Measurements from ENCODE around the gene RAET1G.
"Not testable (repeated sequence)": the region's sequence is repeated elsewhere in the genome, so short reads cannot be mapped to it uniquely, and the experiment has no call there.

Gene RAET1G

DNA sequence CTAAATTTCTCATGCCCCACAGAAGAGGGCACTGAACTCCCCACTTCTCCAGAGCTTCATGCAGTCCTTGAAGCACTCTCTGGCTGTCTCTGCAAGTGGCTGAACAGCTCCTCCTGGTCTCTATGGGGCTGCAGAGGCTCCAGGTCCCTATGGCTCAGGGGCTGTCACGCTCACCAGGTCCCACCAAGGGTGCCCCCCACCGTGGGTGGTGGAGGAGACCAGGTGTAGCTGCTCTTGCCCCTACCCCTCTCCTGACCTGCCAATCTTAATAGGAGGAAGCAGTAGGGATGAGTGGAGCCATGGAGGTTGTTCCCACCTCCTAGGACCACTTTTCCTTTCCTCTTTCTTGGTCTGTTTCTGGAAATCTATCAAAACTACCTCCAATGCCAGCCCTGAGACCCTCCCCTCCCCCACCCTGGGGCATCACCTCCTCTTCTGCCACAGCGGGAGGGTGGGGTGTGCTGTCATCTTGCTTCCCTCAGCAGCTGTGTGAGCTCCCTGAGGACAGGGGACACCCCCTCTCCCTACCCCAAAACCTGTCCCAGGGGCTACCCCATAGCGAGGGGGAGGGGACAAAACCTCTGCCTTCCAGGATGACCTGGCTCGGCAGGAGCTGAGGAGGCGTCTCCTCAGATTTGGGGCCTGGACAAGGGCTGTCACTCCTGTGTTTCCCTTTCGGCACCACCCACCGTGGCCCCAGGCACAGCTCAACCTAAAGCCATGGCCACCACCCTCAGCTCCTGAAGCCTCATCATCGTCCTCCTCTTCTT lies 13.0 kb downstream of the RAET1G start:
- no peak overlapping the region for H2AFZ ChIP-seq (ENCODE audit: low read depth, low read length)
- no peaks in the 10 kb centered on the region for H3K4me1 ChIP-seq (ENCODE audit: insufficient read depth, low read length)
- peaks cover 6% of the 10 kb centered on the region for H3K9me3 ChIP-seq (ENCODE audit: low read length)
- H3K27me3 ChIP-seq (ENCODE audit: insufficient read depth, low read length), result peaks cover 3% of the 10 kb centered on the region
- no peak overlapping the region for H3K4me3 ChIP-seq (ENCODE audit: low read length)
- no peaks in the 10 kb centered on the region for H3K36me3 ChIP-seq (ENCODE audit: insufficient read depth, low read length)

DNA sequence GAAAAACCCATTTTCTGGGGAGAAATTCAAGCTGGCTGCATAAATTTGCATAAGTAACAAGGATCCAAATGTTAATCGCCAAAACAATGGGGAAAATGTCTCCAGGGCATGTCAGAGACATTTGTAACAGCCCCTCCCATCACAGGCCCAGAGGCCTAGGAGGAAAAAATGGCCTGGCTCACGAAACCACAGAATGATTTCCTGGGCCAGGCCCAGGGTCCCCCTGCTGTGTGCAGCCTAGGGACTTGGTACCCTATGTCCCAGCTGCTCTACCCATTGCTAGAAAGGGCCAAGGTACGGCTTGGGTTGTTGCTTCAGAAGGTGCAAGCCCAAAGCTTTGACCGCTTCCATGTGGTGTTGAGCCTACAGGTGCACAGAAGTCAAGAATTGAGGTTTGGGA lies 14.4 kb downstream of the RAET1G start:
- H3K4me1 ChIP-seq (ENCODE audit: insufficient read depth, low read length); H3K36me3 ChIP-seq (ENCODE audit: insufficient read depth, low read length); H3K27me3 ChIP-seq (ENCODE audit: insufficient read depth, low read length); H2AFZ ChIP-seq (ENCODE audit: low read depth, low read length); H3K9me3 ChIP-seq (ENCODE audit: low read length); H3K4me3 ChIP-seq (ENCODE audit: low read length): not testable (repeated sequence)

GRCh38 chr6:149907317-149907716 lies 15.6 kb downstream of the RAET1G start:
- H3K27me3 ChIP-seq (ENCODE audit: insufficient read depth, low read length), result peaks cover 3% of the 10 kb centered on the region
- H3K4me3 ChIP-seq (ENCODE audit: low read length), result no peak overlapping the region
- H3K9me3 ChIP-seq (ENCODE audit: low read length), result peaks cover 6% of the 10 kb centered on the region
- H2AFZ ChIP-seq (ENCODE audit: low read depth, low read length), result no peak overlapping the region
- no peaks in the 10 kb centered on the region for H3K36me3 ChIP-seq (ENCODE audit: insufficient read depth, low read length)
- no peaks in the 10 kb centered on the region for H3K4me1 ChIP-seq (ENCODE audit: insufficient read depth, low read length)

DNA sequence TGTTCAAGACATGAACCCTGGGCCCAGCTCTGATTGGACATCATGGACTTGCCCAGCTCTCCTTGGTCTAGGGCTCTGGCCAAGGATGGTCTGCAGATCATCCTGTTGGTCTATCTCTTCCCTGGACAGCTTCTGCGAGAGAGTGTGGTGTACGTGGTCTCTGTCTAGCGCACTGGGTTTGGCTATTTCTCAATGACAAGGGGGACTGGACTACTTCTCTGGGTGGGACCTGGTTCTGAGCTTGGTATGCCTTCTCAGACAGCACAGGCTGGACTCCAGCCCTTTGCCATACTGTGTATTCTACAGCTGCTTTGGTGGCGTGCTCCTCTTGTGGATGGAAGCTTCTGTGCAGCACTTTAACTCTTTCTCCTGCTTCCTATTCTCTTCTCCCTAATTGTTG lies 16.5 kb downstream of the RAET1G start:
- Histone ChIP-seq H3K9me3 (ENCODE audit: low read length) (peaks cover 6% of the 10 kb centered on the region), H3K36me3 (ENCODE audit: insufficient read depth, low read length) (no peaks in the 10 kb centered on the region), H3K4me1 (ENCODE audit: insufficient read depth, low read length) (no peaks in the 10 kb centered on the region), H2AFZ (ENCODE audit: low read depth, low read length) (no peak overlapping the region), H3K4me3 (ENCODE audit: low read length) (no peak overlapping the region), H3K27me3 (ENCODE audit: insufficient read depth, low read length) (peaks cover 3% of the 10 kb centered on the region)

- Histone ChIP-seq H3K36me3 (ENCODE audit: insufficient read depth, low read length) (no peaks in the 10 kb centered on the region), H3K9me3 (ENCODE audit: low read length) (peaks cover 6% of the 10 kb centered on the region), H3K4me3 (ENCODE audit: low read length) (no peak overlapping the region), H3K4me1 (ENCODE audit: insufficient read depth, low read length) (no peaks in the 10 kb centered on the region), H3K27me3 (ENCODE audit: insufficient read depth, low read length) (peaks cover 3% of the 10 kb centered on the region), H2AFZ (ENCODE audit: low read depth, low read length) (no peak overlapping the region)
Observed at GRCh38 chr6:149905911-149906371, 17.0 kb downstream of the RAET1G start.

GRCh38 chr6:149905371-149905910 lies 17.5 kb downstream of the RAET1G start:
- peaks cover 6% of the 10 kb centered on the region for H3K9me3 ChIP-seq (ENCODE audit: low read length)
- no peak overlapping the region for H3K4me3 ChIP-seq (ENCODE audit: low read length)
- H2AFZ ChIP-seq (ENCODE audit: low read depth, low read length), result no peak overlapping the region
- no peaks in the 10 kb centered on the region for H3K4me1 ChIP-seq (ENCODE audit: insufficient read depth, low read length)
- H3K27me3 ChIP-seq (ENCODE audit: insufficient read depth, low read length), result peaks cover 3% of the 10 kb centered on the region
- no peaks in the 10 kb centered on the region for H3K36me3 ChIP-seq (ENCODE audit: insufficient read depth, low read length)

- Histone ChIP-seq H2AFZ (ENCODE audit: low read depth, low read length) (no peak overlapping the region), H3K36me3 (ENCODE audit: insufficient read depth, low read length) (no peaks in the 10 kb centered on the region), H3K4me1 (ENCODE audit: insufficient read depth, low read length) (no peaks in the 10 kb centered on the region), H3K9me3 (ENCODE audit: low read length) (peaks cover 6% of the 10 kb centered on the region), H3K27me3 (ENCODE audit: insufficient read depth, low read length) (peaks cover 3% of the 10 kb centered on the region), H3K4me3 (ENCODE audit: low read length) (no peak overlapping the region)
Observed at GRCh38 chr6:149904661-149905370, 18.1 kb downstream of the RAET1G start.

GRCh38 chr6:149903938-149904611 lies 18.8 kb downstream of the RAET1G start:
- H3K4me3 ChIP-seq (ENCODE audit: low read length), result no peak overlapping the region
- no peaks in the 10 kb centered on the region for H3K4me1 ChIP-seq (ENCODE audit: insufficient read depth, low read length)
- no peak overlapping the region for H2AFZ ChIP-seq (ENCODE audit: low read depth, low read length)
- peaks cover 3% of the 10 kb centered on the region for H3K27me3 ChIP-seq (ENCODE audit: insufficient read depth, low read length)
- peaks cover 6% of the 10 kb centered on the region for H3K9me3 ChIP-seq (ENCODE audit: low read length)
- no peaks in the 10 kb centered on the region for H3K36me3 ChIP-seq (ENCODE audit: insufficient read depth, low read length)

DNA sequence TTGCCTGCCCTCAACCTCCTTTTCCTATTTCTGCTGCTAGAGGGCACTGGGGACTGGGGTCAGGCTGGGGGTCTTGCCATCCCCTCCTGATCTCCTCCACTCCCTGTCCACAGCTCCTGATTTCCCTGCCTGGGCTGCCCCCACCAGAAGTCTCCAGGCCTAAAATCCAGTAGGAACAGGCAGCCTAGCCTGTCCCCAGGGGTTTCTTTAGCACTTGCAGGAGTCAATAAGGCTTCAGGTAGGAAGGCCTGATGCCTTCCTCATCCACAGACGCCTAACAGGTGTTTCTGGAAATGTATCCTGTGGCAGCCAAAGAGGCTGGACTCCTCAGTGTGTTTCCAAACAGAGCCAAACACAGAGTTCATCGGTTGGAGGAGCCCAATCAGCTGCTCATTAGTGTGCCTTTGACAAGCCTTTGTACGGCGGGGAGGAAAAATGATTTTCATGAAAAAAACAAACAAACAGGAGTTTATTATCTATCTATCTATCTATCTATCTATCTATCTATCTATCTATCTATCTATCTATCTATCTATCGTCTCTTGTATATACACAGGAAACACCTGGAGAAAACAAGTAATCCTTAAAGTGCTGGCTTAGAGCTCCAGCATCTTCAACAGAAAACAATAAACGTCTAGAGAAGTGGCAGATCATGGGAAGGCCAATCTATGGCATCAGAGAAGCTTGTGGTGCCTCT lies 21.3 kb downstream of the RAET1G start:
- H3K36me3 ChIP-seq (ENCODE audit: insufficient read depth, low read length), result no peaks in the 10 kb centered on the region
- no peak overlapping the region for H2AFZ ChIP-seq (ENCODE audit: low read depth, low read length)
- H3K4me3 ChIP-seq (ENCODE audit: low read length), result no peak overlapping the region
- H3K27me3 ChIP-seq (ENCODE audit: insufficient read depth, low read length), result peaks cover 3% of the 10 kb centered on the region
- H3K9me3 ChIP-seq (ENCODE audit: low read length), result no peaks in the 10 kb centered on the region
- no peaks in the 10 kb centered on the region for H3K4me1 ChIP-seq (ENCODE audit: insufficient read depth, low read length)

DNA sequence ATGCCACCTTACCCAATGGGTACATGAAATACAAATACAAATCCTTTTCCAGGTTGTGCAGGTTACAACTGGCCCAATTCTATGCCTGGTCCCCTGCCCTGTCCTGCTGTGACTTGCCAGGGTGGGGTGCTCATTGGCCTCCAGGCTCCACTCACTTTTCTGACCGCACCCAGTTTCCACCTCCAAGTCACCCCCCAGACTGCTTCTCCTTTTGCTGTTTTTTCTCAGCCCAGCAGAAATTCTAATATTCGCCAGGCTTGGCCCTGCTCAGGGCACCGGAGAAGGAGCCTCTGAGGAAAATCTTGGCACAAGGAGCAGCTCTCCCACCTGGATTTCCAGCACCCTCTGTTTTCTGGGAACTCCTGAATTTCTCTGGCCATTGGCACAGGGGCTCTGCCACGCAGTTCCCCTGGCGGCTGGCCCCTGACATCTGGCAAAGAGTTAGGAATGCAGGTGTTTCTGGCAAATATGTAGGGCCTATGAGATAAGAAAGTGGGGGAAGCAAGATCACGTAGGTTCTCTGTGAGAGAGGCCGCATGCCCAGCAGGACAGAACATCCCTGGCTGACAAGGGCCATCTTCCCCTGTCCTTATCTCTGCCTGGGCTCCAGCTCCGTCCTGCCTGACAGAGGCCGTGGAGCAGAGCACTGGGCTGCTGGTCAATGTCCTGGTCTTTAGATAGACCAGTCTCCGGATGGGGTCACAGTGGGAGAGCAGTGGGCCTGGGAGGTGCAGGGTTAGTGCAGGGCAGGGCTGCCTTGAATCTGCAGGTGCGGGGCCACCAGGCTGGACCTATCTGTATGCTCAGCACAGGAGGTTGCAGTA lies 22.1 kb downstream of the RAET1G start:
- Histone ChIP-seq H3K9me3 (ENCODE audit: low read length) (no peaks in the 10 kb centered on the region), H3K4me3 (ENCODE audit: low read length) (no peak overlapping the region), H3K36me3 (ENCODE audit: insufficient read depth, low read length) (no peaks in the 10 kb centered on the region), H3K4me1 (ENCODE audit: insufficient read depth, low read length) (no peaks in the 10 kb centered on the region), H2AFZ (ENCODE audit: low read depth, low read length) (no peak overlapping the region), H3K27me3 (ENCODE audit: insufficient read depth, low read length) (peaks cover 2% of the 10 kb centered on the region)

DNA sequence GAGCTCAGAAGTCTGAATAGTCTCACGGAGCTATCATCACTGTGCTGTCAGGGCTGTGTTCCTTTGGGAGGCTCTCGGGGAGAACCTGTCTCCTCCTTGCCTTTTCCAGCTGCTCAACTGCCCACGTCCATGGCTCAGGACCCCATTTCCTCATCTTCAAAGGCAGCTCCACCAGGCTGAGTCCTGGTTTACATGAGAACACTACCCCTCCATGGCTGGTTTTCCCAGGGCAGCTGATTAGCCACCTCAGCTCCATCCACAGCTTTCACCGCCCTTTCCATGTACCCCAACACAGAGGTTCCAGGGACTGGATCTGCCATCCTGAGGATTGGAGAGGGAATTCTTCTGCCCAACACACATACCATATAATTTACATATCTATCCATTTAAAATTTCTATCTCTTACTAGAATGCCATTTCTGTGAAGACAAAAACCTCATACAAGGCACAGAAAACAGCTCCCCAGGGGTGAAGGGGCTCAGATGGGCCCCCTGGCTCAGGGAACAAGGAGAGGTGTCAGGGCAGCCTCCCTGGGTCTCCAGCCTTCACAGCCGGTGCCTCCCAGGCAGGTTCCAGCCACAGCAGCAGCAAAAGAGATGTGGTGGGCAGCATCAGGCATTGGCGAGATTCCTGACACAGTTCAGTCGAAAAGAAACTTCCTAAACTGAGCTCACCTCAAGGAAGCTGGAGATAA lies 22.8 kb downstream of the RAET1G start:
- Histone ChIP-seq H3K36me3 (ENCODE audit: insufficient read depth, low read length) (no peaks in the 10 kb centered on the region), H3K27me3 (ENCODE audit: insufficient read depth, low read length) (no peaks in the 10 kb centered on the region), H3K9me3 (ENCODE audit: low read length) (no peaks in the 10 kb centered on the region), H3K4me1 (ENCODE audit: insufficient read depth, low read length) (no peaks in the 10 kb centered on the region), H2AFZ (ENCODE audit: low read depth, low read length) (no peak overlapping the region), H3K4me3 (ENCODE audit: low read length) (no peak overlapping the region)

- Histone ChIP-seq H2AFZ (ENCODE audit: low read depth, low read length) (no peak overlapping the region), H3K4me1 (ENCODE audit: insufficient read depth, low read length) (no peaks in the 10 kb centered on the region), H3K9me3 (ENCODE audit: low read length) (no peaks in the 10 kb centered on the region), H3K27me3 (ENCODE audit: insufficient read depth, low read length) (no peaks in the 10 kb centered on the region), H3K4me3 (ENCODE audit: low read length) (no peak overlapping the region), H3K36me3 (ENCODE audit: insufficient read depth, low read length) (no peaks in the 10 kb centered on the region)
Observed at GRCh38 chr6:149899486-149899885, 23.4 kb downstream of the RAET1G start.

Measured in neuron (in vitro differentiated cells).